ENCODE results near the gene MEPE.

Gene MEPE

GRCh38 chr4:87844452-87844851 is 11.7 kb downstream of the MEPE start:
- DNase-seq: no peak

GRCh38 chr4:87846226-87846625 is 13.5 kb downstream of the MEPE start:
- no peak for DNase-seq

- peak; percentile 9 to 56 for DNase-seq
Observed at GRCh38 chr4:87848622-87849351, 16.0 kb downstream of the MEPE start.

GRCh38 chr4:87849612-87850011 is 16.8 kb downstream of the MEPE start:
- DNase-seq: no peak

- DNase-seq: no peak
Observed at GRCh38 chr4:87851332-87851731, 18.6 kb downstream of the MEPE start.

GRCh38 chr4:87851953-87852352 is 19.2 kb downstream of the MEPE start:
- DNase-seq: no peak

- DNase-seq: peak in 1 of 2 experiments; percentile 35
Observed at GRCh38 chr4:87853108-87853507, 20.3 kb downstream of the MEPE start.

- no peak for DNase-seq
Observed at GRCh38 chr4:87853891-87854290, 21.1 kb downstream of the MEPE start.

- DNase-seq: no peak
Observed at GRCh38 chr4:87855559-87855958, 22.8 kb downstream of the MEPE start.

- DNase-seq: no peak
Observed at GRCh38 chr4:87856816-87857215, 24.0 kb downstream of the MEPE start.

- DNase-seq: no peak
Observed at GRCh38 chr4:87857789-87858188, 25.0 kb downstream of the MEPE start.

GRCh38 chr4:87862236-87862635 is 29.5 kb downstream of the MEPE start:
- DNase-seq: no peak

GRCh38 chr4:87863486-87863885 is 30.7 kb downstream of the MEPE start:
- DNase-seq: no peak

- peak in 1 of 2 experiments; percentile 35 for DNase-seq
Observed at GRCh38 chr4:87864321-87864720, 31.6 kb downstream of the MEPE start.

- no peak for DNase-seq
Observed at GRCh38 chr4:87865288-87865687, 32.5 kb downstream of the MEPE start.

- no peak for DNase-seq
Observed at GRCh38 chr4:87865960-87866598, 33.3 kb downstream of the MEPE start.

- DNase-seq: no peak
Observed at GRCh38 chr4:87868522-87868921, 35.8 kb downstream of the MEPE start.

GRCh38 chr4:87872028-87872427 is 39.3 kb downstream of the MEPE start:
- DNase-seq: no peak

GRCh38 chr4:87875191-87875590 is 42.4 kb downstream of the MEPE start:
- DNase-seq: no peak

GRCh38 chr4:87880106-87880505 is 47.3 kb downstream of the MEPE start:
- no peak for DNase-seq

- no peak for DNase-seq
Observed at GRCh38 chr4:87881115-87881514, 48.3 kb downstream of the MEPE start.

- DNase-seq: no peak
Observed at GRCh38 chr4:87882321-87882720, 49.6 kb downstream of the MEPE start.

GRCh38 chr4:87882861-87883260 is 50.1 kb downstream of the MEPE start:
- no peak for DNase-seq

- DNase-seq: no peak
Observed at GRCh38 chr4:87884976-87885549, 52.3 kb downstream of the MEPE start.
